Ectodermal cell (in vitro differentiated cells): ENCODE data around the gene UNG.

Source experiments
- H3K27ac ChIP-seq: 2 replicates; pipeline ENCODE4 v1.7.0; 2013; ENCODE audit warnings: mild to moderate bottlenecking, low read depth, low read length; ENCODE audit not compliant: insufficient read depth, poor library complexity, severe bottlenecking
- H3K27me3 ChIP-seq: 2 replicates; pipeline ENCODE4 v1.7.0; 2013; ENCODE audit warnings: mild to moderate bottlenecking, low read length; ENCODE audit not compliant: insufficient read depth, control insufficient read depth, poor library complexity, severe bottlenecking
- H3K36me3 ChIP-seq: one replicate; pipeline ENCODE4 v1.7.0; 2013; ENCODE audit warnings: low read length; ENCODE audit not compliant: control insufficient read depth, insufficient read depth
- H3K4me1 ChIP-seq: one replicate; pipeline ENCODE4 v1.7.0; 2013; ENCODE audit warnings: low read length; ENCODE audit not compliant: control insufficient read depth, insufficient read depth
- H3K4me3 ChIP-seq: 2 replicates; pipeline ENCODE4 v1.7.0; 2013; ENCODE audit warnings: low read depth, low read length, control low read depth; ENCODE audit not compliant: insufficient read depth
- H3K9me3 ChIP-seq: 2 replicates; pipeline ENCODE4 v1.7.0; 2013; ENCODE audit warnings: mild to moderate bottlenecking, low read length, moderate library complexity; ENCODE audit not compliant: control insufficient read depth
- WGBS, 2 experiments: methylation state at CpG; one replicate each; pipeline ENCODE4 v1.1.7; 2013; ENCODE audit warnings: missing lambda C conversion rate in 2 of 2; 5-methylcytosine and 5-hydroxymethylcytosine counted together

The UNG gene

GRCh38 chr12:109105176-109105575, 7.8 kb downstream of the UNG start:
- no peaks in the 10 kb centered on the region for H3K4me1 ChIP-seq
- H3K4me3 ChIP-seq, result no peak overlapping the region
- WGBS, 2 experiments, result 92 to 95% methylated on average over 5 of the region's 5 CpGs
- no peak overlapping the region for H3K27ac ChIP-seq
- H3K36me3 ChIP-seq, result peaks cover 44% of the 10 kb centered on the region
- H3K9me3 ChIP-seq, result no peaks in the 10 kb centered on the region
- H3K27me3 ChIP-seq, result no peaks in the 10 kb centered on the region

- WGBS, 2 experiments, result 93% methylated on average over 6 of the region's 6 CpGs
- Histone ChIP-seq H3K9me3 (no peaks in the 10 kb centered on the region), H3K36me3 (peaks cover 22% of the 10 kb centered on the region), H3K4me1 (peaks cover 4% of the 10 kb centered on the region), H3K4me3 (no peak overlapping the region), H3K27me3 (no peaks in the 10 kb centered on the region), H3K27ac (no peak overlapping the region)
Measured at GRCh38 chr12:109109746-109110350, 12.5 kb downstream of the UNG start.

- Histone ChIP-seq H3K4me3 (peak overlapping the region; percentile 39), H3K9me3 (no peaks in the 10 kb centered on the region), H3K27me3 (no peaks in the 10 kb centered on the region), H3K36me3 (peaks cover 10% of the 10 kb centered on the region), H3K27ac (peak overlapping the region; percentile 80), H3K4me1 (peaks cover 12% of the 10 kb centered on the region)
- 14 to 15% methylated on average over 28 of the region's 28 CpGs for WGBS, 2 experiments
Measured at GRCh38 chr12:109110988-109111495, 13.6 kb downstream of the UNG start.

- H3K27me3 ChIP-seq, result no peaks in the 10 kb centered on the region
- peaks cover 3% of the 10 kb centered on the region for H3K36me3 ChIP-seq
- no peak overlapping the region for H3K4me3 ChIP-seq
- H3K27ac ChIP-seq, result no peak overlapping the region
- H3K4me1 ChIP-seq, result peaks cover 18% of the 10 kb centered on the region
- WGBS, 2 experiments, result 93 to 94% methylated on average over 10 to 11 of the region's 11 CpGs
- H3K9me3 ChIP-seq, result no peaks in the 10 kb centered on the region
Measured at GRCh38 chr12:109112720-109113465, 15.5 kb downstream of the UNG start.

- peaks cover 18% of the 10 kb centered on the region for H3K4me1 ChIP-seq
- H3K27ac ChIP-seq, result no peak overlapping the region
- H3K27me3 ChIP-seq, result no peaks in the 10 kb centered on the region
- WGBS, 2 experiments, result 97 to 98% methylated on average over 5 of the region's 5 CpGs
- H3K36me3 ChIP-seq, result peaks cover 3% of the 10 kb centered on the region
- H3K4me3 ChIP-seq, result no peak overlapping the region
- no peaks in the 10 kb centered on the region for H3K9me3 ChIP-seq
Measured at GRCh38 chr12:109113661-109114321, 16.4 kb downstream of the UNG start.

GRCh38 chr12:109114644-109115043, 17.2 kb downstream of the UNG start:
- WGBS, 2 experiments, result 93 to 96% methylated on average over 2 of the region's 2 CpGs
- Histone ChIP-seq H3K36me3 (no peaks in the 10 kb centered on the region), H3K27ac (no peak overlapping the region), H3K4me1 (peaks cover 18% of the 10 kb centered on the region), H3K27me3 (no peaks in the 10 kb centered on the region), H3K4me3 (no peak overlapping the region), H3K9me3 (no peaks in the 10 kb centered on the region)

- H3K27ac ChIP-seq, result no peak overlapping the region
- WGBS, 2 experiments, result 93% methylated on average over 3 of the region's 3 CpGs
- no peak overlapping the region for H3K4me3 ChIP-seq
- no peaks in the 10 kb centered on the region for H3K36me3 ChIP-seq
- peaks cover 18% of the 10 kb centered on the region for H3K4me1 ChIP-seq
- H3K9me3 ChIP-seq, result no peaks in the 10 kb centered on the region
- no peaks in the 10 kb centered on the region for H3K27me3 ChIP-seq
Measured at GRCh38 chr12:109115404-109115757, 18.0 kb downstream of the UNG start.

- WGBS, 2 experiments, result 72 to 77% methylated on average over 14 of the region's 14 CpGs
Measured at GRCh38 chr12:109115758-109116610, 18.6 kb downstream of the UNG start, which contains the start of gene ACACB. TSS of gene ACACB (plus strand) at chr12:109116587. CDS start at chr12:109139406, 22,819 bp downstream.

GRCh38 chr12:109116611-109116949, 19.2 kb downstream of the UNG start:
- Histone ChIP-seq H3K36me3 (no peaks in the 10 kb centered on the region), H3K4me1 (peaks cover 14% of the 10 kb centered on the region), H3K27me3 (no peaks in the 10 kb centered on the region), H3K9me3 (no peaks in the 10 kb centered on the region), H3K4me3 (no peak overlapping the region), H3K27ac (no peak overlapping the region)
- WGBS, 2 experiments, result 87 to 91% methylated on average over 12 of the region's 12 CpGs

More at GRCh38 chr12:109115758-109116610, 18.6 kb downstream of the UNG start, which contains the start of gene ACACB:
- H3K27ac ChIP-seq, result no peak within 1 kb of the TSS
- no peak within 1 kb of the TSS for H3K4me3 ChIP-seq
- peaks cover 18% of the 10 kb centered on the region for H3K4me1 ChIP-seq
- H3K9me3 ChIP-seq, result no peaks in the 10 kb centered on the region
- H3K36me3 ChIP-seq, result no peaks in the 10 kb centered on the region
- no peaks in the 10 kb centered on the region for H3K27me3 ChIP-seq
